Mesothelial cell of epicardium (in vitro differentiated cells): Measurements from ENCODE around the gene HSD17B1. TPM values are rescaled to one million over a fixed set of nuclear protein-coding genes. Genes with fewer than 3 reads are reported as not detected.

ENCODE experiments used
- DNase-seq, 2 experiments: peaks; one replicate each; pipeline ENCODE4 v3.0.0; 2021; ENCODE audit warnings: low spot score in 2 of 2; ENCODE audit not compliant: unreplicated experiment in 2 of 2
- H3K27ac Mint-ChIP-seq: 2 replicates; pipeline ENCODE4 v1.8.0; 2021; ENCODE audit warnings: mixed read lengths
- H3K27me3 Mint-ChIP-seq: 2 replicates; pipeline ENCODE4 v1.8.0; 2021; ENCODE audit warnings: low read depth, mixed read lengths
- H3K36me3 Mint-ChIP-seq: 2 replicates; pipeline ENCODE4 v1.8.0; 2021; ENCODE audit warnings: mixed read lengths
- H3K4me1 Mint-ChIP-seq: 2 replicates; pipeline ENCODE4 v1.8.0; 2021; ENCODE audit warnings: mixed read lengths
- H3K4me3 Mint-ChIP-seq: 2 replicates; pipeline ENCODE4 v1.8.0; 2021; ENCODE audit warnings: mild to moderate bottlenecking, moderate library complexity, mixed read lengths
- H3K9me3 Mint-ChIP-seq: 2 replicates; pipeline ENCODE4 v1.8.0; 2021; ENCODE audit warnings: mixed read lengths
- CTCF ChIP-seq: fragments of 200-600 bp; sonication (generic); IDR thresholded peaks from one replicate; pipeline ENCODE4 v1.5.0; 2021; ENCODE audit warnings: antibody characterized with exemption; ENCODE audit not compliant: unreplicated experiment
- total RNA-seq: library from RNA; stranded (reverse); gene quantifications from 3 replicates; pipeline ENCODE4 v1.2.1, GENCODE V29; 2021

Gene HSD17B1
- total RNA-seq, 1 donor from 2014 or later = 3.0 TPM

DNA sequence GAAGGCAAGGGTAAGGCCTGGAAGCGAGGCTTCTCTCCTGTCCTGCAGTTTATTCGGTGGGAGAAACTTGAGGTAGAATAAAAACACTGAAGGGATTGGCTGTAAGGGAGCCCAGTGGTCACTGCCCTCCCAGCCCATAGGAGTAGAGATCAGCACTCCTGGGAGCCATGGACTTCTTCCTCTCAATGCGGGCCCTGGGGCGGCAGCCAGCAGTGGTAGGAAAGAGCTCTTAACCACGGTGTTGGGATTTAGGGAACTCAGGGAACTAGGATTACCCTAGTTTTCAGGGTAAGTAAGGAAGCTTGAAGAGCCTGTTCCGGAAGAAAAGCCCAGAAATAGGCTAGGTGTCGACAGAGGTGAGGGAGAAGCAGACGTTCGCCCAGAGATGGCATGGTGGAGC lies 40.5 kb upstream of the HSD17B1 start:
- Mint-ChIP-seq H3K4me3 (no peak overlapping the region), H3K4me1 (peaks cover 18% of the 10 kb centered on the region), H3K27me3 (no peaks in the 10 kb centered on the region), H3K36me3 (peaks cover 29% of the 10 kb centered on the region), H3K9me3 (no peaks in the 10 kb centered on the region), H3K27ac (no peak overlapping the region)
- no peak for TF ChIP-seq CTCF
- DNase-seq = no peak

GRCh38 chr17:42512733-42513251 lies 39.9 kb upstream of the HSD17B1 start:
- H3K27ac Mint-ChIP-seq = peak overlapping the region; percentile 14
- no peak for DNase-seq
- H3K4me3 Mint-ChIP-seq = no peak overlapping the region
- peaks cover 29% of the 10 kb centered on the region for H3K36me3 Mint-ChIP-seq
- no peaks in the 10 kb centered on the region for H3K27me3 Mint-ChIP-seq
- peaks cover 21% of the 10 kb centered on the region for H3K4me1 Mint-ChIP-seq
- H3K9me3 Mint-ChIP-seq = no peaks in the 10 kb centered on the region
- no peak for TF ChIP-seq CTCF

GRCh38 chr17:42513686-42514085 lies 39.0 kb upstream of the HSD17B1 start:
- H3K9me3 Mint-ChIP-seq = no peaks in the 10 kb centered on the region
- H3K36me3 Mint-ChIP-seq = peaks cover 24% of the 10 kb centered on the region
- H3K4me1 Mint-ChIP-seq = peaks cover 30% of the 10 kb centered on the region
- H3K27me3 Mint-ChIP-seq = no peaks in the 10 kb centered on the region
- no peak overlapping the region for H3K4me3 Mint-ChIP-seq
- H3K27ac Mint-ChIP-seq = no peak overlapping the region
- no peak for TF ChIP-seq CTCF
- DNase-seq = no peak

GRCh38 chr17:42514279-42514678 lies 38.4 kb upstream of the HSD17B1 start:
- TF ChIP-seq CTCF = no peak
- no peaks in the 10 kb centered on the region for H3K27me3 Mint-ChIP-seq
- H3K27ac Mint-ChIP-seq = no peak overlapping the region
- DNase-seq = no peak
- peaks cover 18% of the 10 kb centered on the region for H3K36me3 Mint-ChIP-seq
- no peaks in the 10 kb centered on the region for H3K9me3 Mint-ChIP-seq
- H3K4me1 Mint-ChIP-seq = peaks cover 36% of the 10 kb centered on the region
- H3K4me3 Mint-ChIP-seq = no peak overlapping the region

GRCh38 chr17:42514867-42515266 lies 37.9 kb upstream of the HSD17B1 start:
- Mint-ChIP-seq H3K4me1 (peaks cover 42% of the 10 kb centered on the region), H3K27ac (no peak overlapping the region), H3K9me3 (no peaks in the 10 kb centered on the region), H3K4me3 (no peak overlapping the region), H3K27me3 (no peaks in the 10 kb centered on the region), H3K36me3 (peaks cover 12% of the 10 kb centered on the region)
- no peak for DNase-seq
- TF ChIP-seq CTCF = no peak

DNA sequence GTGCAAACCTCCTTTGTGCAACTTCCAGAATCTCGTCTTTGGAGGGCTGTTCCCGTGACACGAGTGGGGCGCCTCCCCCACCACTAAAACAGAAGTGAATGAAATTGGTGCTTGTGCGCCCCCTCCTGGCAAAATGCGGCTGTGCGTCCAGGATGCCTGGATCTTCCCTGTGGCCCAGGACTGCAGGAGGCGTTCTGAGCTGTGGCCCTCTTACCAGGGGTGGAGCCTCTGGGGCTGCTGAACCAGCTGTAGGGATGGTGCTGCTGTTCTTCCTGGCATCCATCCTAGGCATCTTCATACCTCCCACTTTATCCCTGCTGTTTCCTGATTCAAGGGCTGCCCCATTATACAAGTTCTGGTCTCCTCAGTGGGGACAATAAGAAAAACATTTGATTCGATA lies 35.2 kb upstream of the HSD17B1 start:
- peak; percentile 90 for TF ChIP-seq CTCF
- H3K27ac Mint-ChIP-seq = peak overlapping the region; percentile 99
- peaks cover 69% of the 10 kb centered on the region for H3K4me1 Mint-ChIP-seq
- H3K36me3 Mint-ChIP-seq = peaks cover 6% of the 10 kb centered on the region
- DNase-seq = peak; percentile 53 to 85
- no peaks in the 10 kb centered on the region for H3K27me3 Mint-ChIP-seq
- no peaks in the 10 kb centered on the region for H3K9me3 Mint-ChIP-seq
- H3K4me3 Mint-ChIP-seq = peak overlapping the region; percentile 13
